GM19025 (cell line): ENCODE results near the gene MAU2.
A peak's percentile ranks its signal among the peaks of the same experiment; 100 is the strongest.

ENCODE experiments used
- ATAC-seq: cut with Tn5 transposase; IDR thresholded peaks from one replicate; pipeline ENCODE4 v1.9.1; 2021; ENCODE audit warnings: mild to moderate bottlenecking, low read depth, moderate library complexity; ENCODE audit not compliant: unreplicated experiment

Gene MAU2

GRCh38 chr19:19305696-19306095, 14.9 kb upstream of the MAU2 start:
- no peak for ATAC-seq

DNA sequence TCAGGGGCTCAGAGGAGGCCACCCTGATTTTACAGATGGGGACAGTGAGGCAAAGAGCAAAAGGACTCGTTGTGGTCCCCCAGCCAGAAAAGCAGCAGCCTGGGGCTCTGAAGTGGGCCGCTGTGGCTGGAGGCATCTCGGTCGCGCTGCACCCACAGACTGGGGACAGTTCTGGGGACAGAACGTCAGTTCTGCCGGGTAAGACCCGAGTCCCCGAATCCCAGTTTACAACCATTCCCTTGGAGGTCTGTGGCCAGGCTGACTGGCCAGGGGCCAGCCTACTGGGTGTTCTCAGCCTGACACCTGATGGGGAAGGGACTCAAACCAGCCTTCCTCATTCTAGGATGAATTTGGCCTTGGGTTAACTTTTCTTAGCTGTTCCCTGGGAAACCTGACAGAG, 14.4 kb upstream of the MAU2 start:
- ATAC-seq, result no peak

DNA sequence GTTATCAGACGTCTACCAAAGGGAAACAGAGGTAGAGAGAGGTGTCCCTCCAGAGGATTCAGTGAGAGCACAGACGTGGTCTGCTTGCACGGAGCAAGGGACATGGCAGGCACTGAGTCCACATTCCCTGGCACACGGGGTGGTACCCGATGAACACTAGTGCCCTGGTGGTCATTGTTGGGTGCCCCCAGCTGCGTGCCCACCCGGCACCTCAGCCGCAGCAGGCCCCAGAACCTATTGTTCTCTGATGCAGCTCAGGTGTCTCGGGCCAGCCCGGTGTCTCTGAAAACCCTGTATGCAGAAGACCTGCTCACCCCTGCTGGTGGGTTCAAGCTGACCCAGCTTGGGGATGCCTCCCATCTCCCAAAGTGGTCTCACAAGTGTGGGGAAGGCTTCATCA, 12.3 kb upstream of the MAU2 start:
- ATAC-seq, result no peak

DNA sequence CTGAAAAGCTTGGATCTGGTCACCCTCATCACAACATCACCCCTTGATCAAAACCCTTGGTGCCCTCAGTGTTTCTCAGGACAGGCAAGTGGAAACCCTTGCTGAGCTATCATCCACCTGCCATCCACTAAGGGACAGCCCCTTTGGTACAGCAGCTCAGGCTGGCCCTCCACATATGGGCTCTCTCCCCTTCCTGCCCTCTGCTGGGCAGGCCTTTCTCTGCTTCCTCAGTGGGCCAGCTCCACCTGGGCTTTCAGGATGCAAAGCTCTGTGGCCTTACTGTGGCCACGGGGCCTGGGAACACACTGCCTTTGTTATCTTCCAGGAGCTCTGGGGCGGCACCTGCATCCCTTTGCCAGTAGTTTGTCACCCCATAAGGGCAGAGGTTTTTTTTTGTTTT, 5.2 kb upstream of the MAU2 start:
- no peak for ATAC-seq

GRCh38 chr19:19316082-19316481, 4.5 kb upstream of the MAU2 start:
- no peak for ATAC-seq

DNA sequence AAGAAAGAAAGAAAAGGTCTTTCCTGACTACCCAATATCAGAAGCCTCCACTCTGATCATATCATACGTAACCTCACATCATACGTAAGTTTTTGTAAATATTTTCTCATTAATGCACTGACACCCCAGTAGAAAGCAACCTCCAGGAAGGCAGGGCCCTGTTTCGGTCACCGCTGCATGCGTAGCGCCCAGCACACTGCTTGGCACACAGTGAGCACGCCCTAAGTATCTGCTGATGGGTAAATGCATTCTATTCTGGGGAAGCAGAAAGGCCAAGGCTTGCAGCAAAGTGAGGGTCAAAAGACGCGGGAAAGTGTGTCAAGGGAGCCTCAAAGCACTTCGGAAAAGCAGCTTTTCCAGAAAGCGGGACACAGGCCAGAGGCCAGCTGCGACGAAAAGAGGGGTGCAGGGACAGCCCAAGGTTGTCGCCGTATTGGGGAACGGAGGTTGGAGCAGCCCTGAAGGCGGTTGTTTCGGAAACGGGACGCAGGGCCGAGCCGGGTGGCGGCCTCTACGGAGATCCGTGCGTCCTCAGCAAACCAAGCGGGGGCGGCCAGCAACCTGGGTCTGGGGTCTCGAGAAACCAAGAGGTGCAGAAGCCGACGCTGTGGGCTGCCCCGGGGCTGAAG, 783 bp upstream of the MAU2 start:
- ATAC-seq, result peak; percentile 1

- no peak for ATAC-seq
Measured at GRCh38 chr19:19321141-19321577, 530 bp downstream of the MAU2 start.

GRCh38 chr19:19324059-19324770, 3.6 kb downstream of the MAU2 start:
- no peak for ATAC-seq

GRCh38 chr19:19327672-19328071, 7.0 kb downstream of the MAU2 start:
- no peak for ATAC-seq

DNA sequence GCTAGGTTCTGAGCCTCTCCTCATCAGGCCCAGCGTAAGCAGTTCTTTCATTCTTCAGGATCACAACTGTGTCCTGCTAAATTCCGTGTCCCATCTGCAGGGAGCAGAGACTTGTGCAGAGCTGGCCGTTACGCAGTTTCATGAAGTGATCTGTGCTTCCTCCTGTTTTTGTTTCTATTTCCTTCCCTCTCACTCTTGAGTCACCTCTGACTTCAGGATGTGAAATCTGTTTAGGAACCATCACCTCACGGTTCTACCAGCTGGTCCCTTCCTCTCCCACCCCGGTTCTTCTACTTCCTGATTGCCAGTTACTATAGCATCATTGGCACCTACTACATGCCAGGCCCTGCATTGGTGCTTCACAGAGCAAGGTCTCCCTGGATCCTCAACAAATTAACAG, 8.5 kb downstream of the MAU2 start:
- no peak for ATAC-seq

GRCh38 chr19:19334063-19334988, 13.7 kb downstream of the MAU2 start:
- no peak for ATAC-seq

DNA sequence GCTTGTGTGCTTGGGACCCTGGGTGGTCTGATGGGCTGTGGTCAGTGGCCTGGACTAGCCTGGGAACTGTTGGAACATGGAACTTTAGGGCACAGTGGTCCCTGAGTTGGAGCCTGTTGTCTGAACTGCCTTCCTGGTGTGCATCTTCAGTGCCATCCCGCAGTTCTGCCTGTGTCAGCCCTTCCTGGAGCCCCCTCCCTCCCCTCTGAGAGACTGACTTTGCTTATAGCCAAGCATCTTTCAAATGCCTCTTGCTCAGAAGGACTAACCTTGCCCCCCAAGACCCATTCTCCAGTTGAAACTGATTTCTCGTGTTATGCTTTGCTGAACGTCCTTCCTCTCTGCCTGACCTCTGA, 14.3 kb downstream of the MAU2 start:
- no peak for ATAC-seq

DNA sequence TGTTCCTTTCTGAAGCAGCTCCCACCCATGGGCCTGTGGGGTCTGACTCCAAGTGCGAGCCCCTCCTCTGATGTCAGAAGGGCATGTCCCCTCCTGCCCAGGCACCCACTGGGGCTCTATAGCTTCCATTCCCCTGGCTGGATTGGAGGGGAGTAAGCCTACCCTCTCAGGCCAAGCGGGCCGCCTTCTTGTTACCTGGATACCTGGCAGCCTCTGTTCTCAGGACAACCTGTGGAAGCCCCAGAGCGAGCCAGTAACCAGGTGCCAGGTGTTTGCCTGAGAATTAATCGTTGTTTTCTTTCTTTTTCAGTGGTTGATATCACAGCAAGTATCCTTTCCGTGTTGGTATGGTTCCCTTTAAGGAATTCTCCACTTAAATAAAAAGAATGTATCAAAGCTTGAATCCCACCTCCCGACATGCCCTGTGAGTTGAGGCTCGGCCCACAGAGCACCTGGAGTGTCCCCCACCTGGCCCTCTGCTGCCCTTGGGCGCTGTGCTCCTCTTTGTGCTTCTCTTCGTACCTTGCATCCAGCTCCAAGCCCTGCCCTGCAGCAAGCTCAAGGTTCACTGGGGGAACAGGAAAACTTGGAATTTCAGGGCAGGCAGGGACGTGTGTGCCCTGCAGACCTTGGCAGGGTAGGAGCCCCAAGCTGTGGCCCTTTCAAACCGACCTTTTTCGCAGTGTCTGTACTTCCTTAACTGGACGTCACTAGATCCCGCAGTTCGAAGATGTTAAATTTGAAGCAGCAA, 15.0 kb downstream of the MAU2 start:
- ATAC-seq, result no peak

GRCh38 chr19:19336597-19336996, 16.0 kb downstream of the MAU2 start:
- no peak for ATAC-seq

- ATAC-seq, result no peak
Measured at GRCh38 chr19:19337120-19337519, 16.5 kb downstream of the MAU2 start.

GRCh38 chr19:19338082-19338481, 17.5 kb downstream of the MAU2 start:
- ATAC-seq, result no peak

DNA sequence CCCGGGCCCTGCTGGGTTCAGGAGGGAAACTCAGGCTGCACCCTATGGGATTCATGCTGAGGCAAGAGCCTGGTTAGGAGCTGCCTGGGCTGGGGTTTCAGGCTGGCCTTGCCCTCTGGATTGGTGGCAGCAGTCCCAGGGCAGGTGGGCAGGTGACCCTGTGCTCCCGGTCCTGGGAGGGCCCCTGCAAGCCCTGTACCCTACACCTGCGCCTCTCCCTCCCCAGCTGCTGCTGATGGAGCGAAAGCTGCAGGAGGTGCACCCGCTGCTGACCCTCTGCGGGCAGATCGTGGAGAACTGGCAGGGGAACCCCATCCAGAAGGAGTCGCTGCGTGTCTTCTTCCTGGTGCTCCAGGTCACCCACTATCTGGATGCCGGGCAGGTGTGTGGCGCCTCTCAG, 20.4 kb downstream of the MAU2 start:
- ATAC-seq, result no peak

DNA sequence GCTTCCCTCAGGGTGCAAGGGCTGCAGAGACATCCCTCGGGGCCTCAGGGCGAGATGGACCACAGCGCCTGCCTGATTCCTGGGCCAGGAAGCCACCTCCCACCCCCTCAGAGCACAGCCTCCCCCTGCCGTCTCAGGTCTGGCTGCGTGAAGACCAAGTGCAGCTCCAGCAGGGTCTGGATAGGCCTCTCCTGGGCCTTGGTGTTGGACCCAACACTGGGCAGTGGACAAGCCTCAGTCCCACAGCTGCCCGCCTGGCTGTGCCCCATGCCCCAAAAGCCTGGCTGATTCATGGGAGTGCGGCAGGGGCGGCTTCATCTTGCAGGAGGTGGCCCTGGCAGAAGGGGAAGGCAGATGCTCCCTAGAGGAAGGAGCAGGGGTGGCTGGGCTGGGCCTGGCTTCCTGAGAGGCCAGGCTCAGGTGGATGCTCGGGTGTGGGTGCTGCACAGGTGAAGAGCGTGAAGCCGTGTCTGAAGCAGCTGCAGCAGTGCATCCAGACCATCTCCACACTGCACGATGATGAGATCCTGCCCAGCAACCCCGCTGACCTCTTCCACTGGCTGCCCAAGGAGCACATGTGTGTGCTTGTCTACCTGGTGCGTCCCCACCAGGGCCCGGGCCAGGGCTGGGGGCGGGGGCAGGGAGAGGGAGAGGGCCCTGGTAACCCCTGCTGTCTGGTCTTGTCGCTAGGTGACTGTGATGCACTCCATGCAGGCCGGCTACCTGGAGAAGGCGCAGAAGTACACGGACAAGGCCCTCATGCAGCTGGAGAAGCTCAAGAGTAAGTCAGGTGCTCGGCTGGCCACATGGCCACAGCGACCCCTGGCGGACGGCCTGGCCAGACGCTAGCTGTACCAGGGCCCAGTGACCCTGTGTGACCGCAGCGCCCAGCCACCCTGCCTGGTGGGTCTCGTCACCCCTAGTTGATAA, 21.7 kb downstream of the MAU2 start:
- no peak for ATAC-seq

DNA sequence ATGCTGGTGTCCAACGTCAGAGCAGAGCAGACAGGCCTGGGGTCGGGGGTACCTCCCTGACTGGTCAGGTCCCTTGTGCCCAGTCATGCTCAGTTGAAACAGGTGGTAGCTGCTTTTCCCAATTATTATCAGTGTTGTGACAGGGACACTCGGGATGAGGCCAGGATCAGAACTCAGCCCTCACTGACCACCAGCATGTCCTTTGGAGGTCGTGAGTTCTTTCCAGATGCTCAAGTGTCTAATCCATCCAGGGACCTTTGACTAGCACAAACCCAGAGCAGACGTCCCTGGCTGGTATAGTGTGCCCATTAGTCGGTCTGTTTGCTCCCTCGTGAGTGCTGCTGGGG, 22.4 kb downstream of the MAU2 start:
- no peak for ATAC-seq

DNA sequence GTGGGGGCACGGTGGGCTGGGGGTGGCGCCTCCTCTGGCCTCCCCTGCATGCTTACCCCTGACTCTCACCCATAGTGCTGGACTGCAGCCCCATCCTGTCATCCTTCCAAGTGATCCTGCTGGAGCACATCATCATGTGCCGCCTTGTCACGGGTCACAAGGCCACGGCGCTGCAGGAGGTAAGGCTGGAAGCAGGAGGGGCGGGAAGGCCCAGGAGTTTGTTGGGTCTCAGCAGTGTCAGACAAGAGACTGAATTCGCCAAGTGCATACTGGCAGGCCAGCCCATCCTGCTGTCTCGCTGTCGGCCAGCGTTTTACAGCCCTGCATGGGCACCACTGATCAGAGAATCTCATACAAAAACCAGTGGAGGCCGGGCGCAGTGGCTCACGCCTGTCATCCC, 23.1 kb downstream of the MAU2 start:
- ATAC-seq, result no peak
